IMR-90 (cell line): Measurements from ENCODE around the gene ZNF772. TPM values are rescaled to one million over a fixed set of nuclear protein-coding genes. Genes with fewer than 3 reads are reported as not detected.

Experiments
- microRNA-seq, 2 experiments: library from miRNA; stranded (forward) in 1 of 2; unstranded in 1 of 2; fragments of 10-50 nt in 1 of 2; fragments of <30 nt in 1 of 2; gene quantifications in 1 of 2; microRNA quantifications in 1 of 2; one replicate each; pipeline versions ENCODE3 to v1.1.0; 2013 to 2020; ENCODE audit not compliant: insufficient read depth in 1 of 2, insufficient read length in 1 of 2, unreplicated experiment in 1 of 2
- polyA plus RNA-seq, 3 experiments: library from polyadenylated mRNA; depleted of rRNA; stranded (reverse); fragments of >200 nt; gene quantifications; 2 replicates each; pipeline ENCODE4 v1.2.3, GENCODE V29; 2012; ENCODE audit warnings: low replicate concordance in 1 of 3
- small RNA-seq, 5 experiments: library from RNA; depleted of rRNA; stranded (forward); fragments of <200 nt; gene quantifications; one replicate each; pipeline ENCODE3, GENCODE V24; 2012
- total RNA-seq: library from RNA; depleted of rRNA; stranded (reverse); fragments of >200 nt; gene quantifications from 2 replicates; pipeline ENCODE4 v1.2.3, GENCODE V29; 2012; rRNA removed

Gene ZNF772
- total and polyA plus RNA-seq, 2 of the 4 experiments (the other 2 are of a cell fraction), result 4.6 to 33.0 TPM

Small RNA genes lying within 50 kb of the gene (microRNA-seq; reads per million reads assigned to microRNA genes)
- not detected for gene VN1R107P (ENCODE audit: insufficient read depth, insufficient read length)

Small RNA genes lying within 50 kb of the gene (small RNA-seq; reads per million reads assigned to genes)
- gene VN1R107P, result 0 reads per million in 5 experiments

Other genes with a start within 250 kb of the ZNF772 start
- gene AURKC, start 246.5 kb downstream of the ZNF772 start, total RNA-seq, result 0.83 and 0.90 TPM in 2 replicates
- 0.82 and 1.3 TPM in 2 replicates for gene AURKC, start 246.5 kb downstream of the ZNF772 start, polyA plus RNA-seq (2012; rRNA removed)
- 26.1 and 32.3 TPM in 2 replicates for gene ZNF805, start 236.9 kb downstream of the ZNF772 start, total RNA-seq
- 2.4 and 3.0 TPM in 2 replicates for gene ZNF805, start 236.9 kb downstream of the ZNF772 start, polyA plus RNA-seq (2012; rRNA removed)
- gene ZNF460, start 197.1 kb downstream of the ZNF772 start, total RNA-seq, result 41.9 and 55.2 TPM in 2 replicates
- 3.2 and 3.6 TPM in 2 replicates for gene ZNF460, start 197.1 kb downstream of the ZNF772 start, polyA plus RNA-seq (2012; rRNA removed)
- gene ZNF543, start 157.1 kb downstream of the ZNF772 start, total RNA-seq, result 8.3 and 9.0 TPM in 2 replicates
- 0.92 and 1.8 TPM in 2 replicates for gene ZNF543, start 157.1 kb downstream of the ZNF772 start, polyA plus RNA-seq (2012; rRNA removed)
- gene ZNF304, start 126.3 kb downstream of the ZNF772 start, total RNA-seq, result 11.9 and 16.1 TPM in 2 replicates
- 2.9 and 3.9 TPM in 2 replicates for gene ZNF304, start 126.3 kb downstream of the ZNF772 start, polyA plus RNA-seq (2012; rRNA removed)
- gene TRAPPC2B, start 114.0 kb downstream of the ZNF772 start, total RNA-seq, result 14.4 and 20.4 TPM in 2 replicates
- gene TRAPPC2B, start 114.0 kb downstream of the ZNF772 start, polyA plus RNA-seq (2012; rRNA removed), result 11.0 and 14.9 TPM in 2 replicates
- gene ZNF547, start 114.0 kb downstream of the ZNF772 start, total RNA-seq, result 4.4 and 5.6 TPM in 2 replicates
- 1.4 and 2.1 TPM in 2 replicates for gene ZNF547, start 114.0 kb downstream of the ZNF772 start, polyA plus RNA-seq (2012; rRNA removed)
- gene ZNF548, start 87.7 kb downstream of the ZNF772 start, total RNA-seq, result 23.9 and 24.2 TPM in 2 replicates
- gene ZNF548, start 87.7 kb downstream of the ZNF772 start, polyA plus RNA-seq (2012; rRNA removed), result 6.9 and 7.5 TPM in 2 replicates
- 11.7 and 17.4 TPM in 2 replicates for gene ZNF17, start 66.4 kb downstream of the ZNF772 start, total RNA-seq
- 3.6 and 4.3 TPM in 2 replicates for gene ZNF17, start 66.4 kb downstream of the ZNF772 start, polyA plus RNA-seq (2012; rRNA removed)
- gene ZNF749, start 42.2 kb downstream of the ZNF772 start, total RNA-seq, result 8.1 and 9.9 TPM in 2 replicates
- gene ZNF749, start 42.2 kb downstream of the ZNF772 start, polyA plus RNA-seq (2012; rRNA removed), result 7.0 and 7.9 TPM in 2 replicates
- gene VN1R1, start 20.4 kb downstream of the ZNF772 start, total RNA-seq, result 0.36 and 0.56 TPM in 2 replicates
- 0.14 and 0.32 TPM in 2 replicates for gene VN1R1, start 20.4 kb downstream of the ZNF772 start, polyA plus RNA-seq (2012; rRNA removed)
- 13.9 and 20.3 TPM in 2 replicates for gene ZNF419, start 10.2 kb upstream of the ZNF772 start, total RNA-seq
- gene ZNF419, start 10.2 kb upstream of the ZNF772 start, polyA plus RNA-seq (2012; rRNA removed), result 5.0 and 6.4 TPM in 2 replicates
- 11.9 and 13.3 TPM in 2 replicates for gene ZNF773, start 22.4 kb upstream of the ZNF772 start, total RNA-seq
- 4.3 and 5.5 TPM in 2 replicates for gene ZNF773, start 22.4 kb upstream of the ZNF772 start, polyA plus RNA-seq (2012; rRNA removed)
- 6.9 and 8.6 TPM in 2 replicates for gene ZNF549, start 49.8 kb upstream of the ZNF772 start, total RNA-seq
- 2.1 and 2.4 TPM in 2 replicates for gene ZNF549, start 49.8 kb upstream of the ZNF772 start, polyA plus RNA-seq (2012; rRNA removed)
- gene ZNF550, start 82.3 kb upstream of the ZNF772 start, total RNA-seq, result 6.9 and 12.5 TPM in 2 replicates
- 4.2 and 5.7 TPM in 2 replicates for gene ZNF550, start 82.3 kb upstream of the ZNF772 start, polyA plus RNA-seq (2012; rRNA removed)
- 6.1 and 8.1 TPM in 2 replicates for gene ZNF416, start 101.3 kb upstream of the ZNF772 start, total RNA-seq
- gene ZNF416, start 101.3 kb upstream of the ZNF772 start, polyA plus RNA-seq (2012; rRNA removed), result 2.3 and 2.6 TPM in 2 replicates
- gene ZIK1, start 106.6 kb upstream of the ZNF772 start, total RNA-seq, result 9.2 and 11.8 TPM in 2 replicates
- gene ZIK1, start 106.6 kb upstream of the ZNF772 start, polyA plus RNA-seq (2012; rRNA removed), result 3.5 and 4.1 TPM in 2 replicates
- 4.4 and 6.6 TPM in 2 replicates for gene ZNF530, start 122.3 kb upstream of the ZNF772 start, total RNA-seq
- gene ZNF530, start 122.3 kb upstream of the ZNF772 start, polyA plus RNA-seq (2012; rRNA removed), result 2.9 and 3.0 TPM in 2 replicates
- gene ZNF134, start 136.7 kb upstream of the ZNF772 start, total RNA-seq, result 31.0 and 31.1 TPM in 2 replicates
- gene ZNF134, start 136.7 kb upstream of the ZNF772 start, polyA plus RNA-seq (2012; rRNA removed), result 6.0 and 6.2 TPM in 2 replicates
- gene ZNF211, start 155.6 kb upstream of the ZNF772 start, total RNA-seq, result 9.2 and 13.1 TPM in 2 replicates
- gene ZNF211, start 155.6 kb upstream of the ZNF772 start, polyA plus RNA-seq (2012; rRNA removed), result 6.5 and 8.7 TPM in 2 replicates
- not detected in 2 replicates for gene ZSCAN4, start 191.4 kb upstream of the ZNF772 start, total RNA-seq
- not detected in 2 replicates for gene ZSCAN4, start 191.4 kb upstream of the ZNF772 start, polyA plus RNA-seq (2012; rRNA removed)
- 13.9 and 14.7 TPM in 2 replicates for gene ZNF551, start 204.4 kb upstream of the ZNF772 start, total RNA-seq
- gene ZNF551, start 204.4 kb upstream of the ZNF772 start, polyA plus RNA-seq (2012; rRNA removed), result 2.6 and 3.3 TPM in 2 replicates
- gene ZNF154, start 231.6 kb upstream of the ZNF772 start, total RNA-seq, result 1.9 and 2.9 TPM in 2 replicates
- gene ZNF154, start 231.6 kb upstream of the ZNF772 start, polyA plus RNA-seq (2012; rRNA removed), result 1.5 and 2.2 TPM in 2 replicates